Keratinocyte (primary cell): Measurements from ENCODE around the gene ZNF280A. TPM values are rescaled to one million over a fixed set of nuclear protein-coding genes. Genes with fewer than 3 reads are reported as not detected.

Source experiments
- DNase-seq: peaks from one replicate; pipeline ENCODE4 v3.0.0-alpha.2; 2011; ENCODE audit warnings: low read depth, missing footprints, low spot score
- FAIRE-seq: peaks from 2 replicates; lab custom pipeline; 2011; peaks lifted over from hg19 to GRCh38; lab: Jason Lieb, UNC
- H2AFZ ChIP-seq: 2 replicates; pipeline ENCODE4 v1.6.0; 2012; ENCODE audit warnings: low read length, control low read depth, inconsistent platforms; ENCODE audit not compliant: control insufficient read depth
- H3K27ac ChIP-seq: 2 replicates; pipeline ENCODE4 v1.5.1; 2011; ENCODE audit warnings: low read length; ENCODE audit not compliant: control insufficient read depth, insufficient read depth
- H3K27me3 ChIP-seq: 3 replicates; pipeline ENCODE4 v1.6.0; 2011; ENCODE audit warnings: low read length; ENCODE audit not compliant: control insufficient read depth, insufficient read depth; ENCODE audit errors: extremely low read depth
- H3K36me3 ChIP-seq, 2 experiments: 2 replicates in 1 of 2; 3 replicates in 1 of 2; pipeline ENCODE4 v1.5.1; 2011; ENCODE audit warnings: low read length in 2 of 2, mild to moderate bottlenecking in 1 of 2; ENCODE audit not compliant: control insufficient read depth in 2 of 2, insufficient read depth in 2 of 2; ENCODE audit errors: extremely low read depth in 1 of 2
- H3K4me1 ChIP-seq: 3 replicates; pipeline ENCODE4 v1.5.1; 2011; ENCODE audit warnings: low read length; ENCODE audit not compliant: control insufficient read depth, insufficient read depth; ENCODE audit errors: extremely low read depth
- H3K4me2 ChIP-seq: 3 replicates; pipeline ENCODE4 v1.6.0; 2011; ENCODE audit warnings: low read depth, low read length; ENCODE audit not compliant: control insufficient read depth, insufficient read depth; ENCODE audit errors: extremely low read depth
- H3K4me3 ChIP-seq, 3 experiments: fragments of 200-600 bp in 1 of 3; sonication (generic) in 1 of 3; 2 replicates in 2 of 3; 3 replicates in 1 of 3; pipeline ENCODE4 v1.5.1; 2011 to 2016; ENCODE audit warnings: low read length in 3 of 3, mild to moderate bottlenecking in 3 of 3, control low read depth in 2 of 3, inconsistent platforms in 1 of 3, low read depth in 1 of 3, mixed read lengths in 1 of 3, mixed run types in 1 of 3, moderate library complexity in 1 of 3; ENCODE audit not compliant: control insufficient read depth in 2 of 3, insufficient read depth in 2 of 3; ENCODE audit errors: extremely low read depth in 1 of 3
- H3K79me2 ChIP-seq: 2 replicates; pipeline ENCODE4 v1.6.0; 2012; ENCODE audit warnings: low read length; ENCODE audit not compliant: control insufficient read depth, insufficient read depth
- H3K9ac ChIP-seq: 3 replicates; pipeline ENCODE4 v1.6.0; 2011; ENCODE audit warnings: low read length; ENCODE audit not compliant: control insufficient read depth, insufficient read depth; ENCODE audit errors: extremely low read depth
- H3K9me1 ChIP-seq: 3 replicates; pipeline ENCODE4 v1.6.0; 2011; ENCODE audit warnings: low read length; ENCODE audit not compliant: control insufficient read depth, insufficient read depth; ENCODE audit errors: extremely low read depth
- H3K9me3 ChIP-seq: 2 replicates; pipeline ENCODE4 v1.5.1; 2012; ENCODE audit warnings: low read depth, low read length; ENCODE audit not compliant: control insufficient read depth
- H4K20me1 ChIP-seq: 3 replicates; pipeline ENCODE4 v1.6.0; 2011; ENCODE audit warnings: low read length; ENCODE audit not compliant: control insufficient read depth, insufficient read depth; ENCODE audit errors: extremely low read depth
- CTCF ChIP-seq, 3 experiments: IDR thresholded peaks in 1 of 3; conservative IDR thresholded peaks in 1 of 3; optimal IDR thresholded peaks in 1 of 3; 2 replicates in 2 of 3; 3 replicates in 1 of 3; pipeline versions ENCODE3 to v1.5.1; 2011; ENCODE audit warnings: low read length in 3 of 3, mild to moderate bottlenecking in 3 of 3, moderate library complexity in 2 of 3, control low read depth in 1 of 3, inconsistent platforms in 1 of 3; ENCODE audit not compliant: insufficient read depth in 2 of 3; ENCODE audit errors: extremely low read depth in 1 of 3
- EZH2 ChIP-seq: IDR thresholded peaks from one replicate; pipeline ENCODE4 v1.6.1; 2012; ENCODE audit warnings: inconsistent platforms, mild to moderate bottlenecking, low read length, moderate library complexity
- dilution Hi-C: fragments of 300-500 bp; cut with MboI; formaldehyde crosslinking; loops from one replicate; pipeline ENCODE4 v1.7.0; 2020; ENCODE audit warnings: low sequenced_read_pairs; ENCODE audit not compliant: extremely low pct_ligation_motif_present
- polyA plus RNA-seq, 5 experiments: library from polyadenylated mRNA; depleted of rRNA in 3 of 5; stranded (reverse) in 3 of 5; stranded (forward) in 1 of 5; unstranded in 1 of 5; fragments of >200 nt; gene quantifications; 1 replicate in 1 of 5; 2 replicates in 3 of 5; 3 replicates in 1 of 5; pipeline versions ENCODE4 v1.2.1 to v1.2.3, GENCODE V29; 2011 to 2012; ENCODE audit warnings: missing spikeins in 2 of 5, low read depth in 1 of 5, low replicate concordance in 1 of 5

ZNF280A gene
- polyA plus RNA-seq, 1 donor (not counting 4 experiments of a cell fraction or from before 2014, with no cell fraction given) = not detected

DNA sequence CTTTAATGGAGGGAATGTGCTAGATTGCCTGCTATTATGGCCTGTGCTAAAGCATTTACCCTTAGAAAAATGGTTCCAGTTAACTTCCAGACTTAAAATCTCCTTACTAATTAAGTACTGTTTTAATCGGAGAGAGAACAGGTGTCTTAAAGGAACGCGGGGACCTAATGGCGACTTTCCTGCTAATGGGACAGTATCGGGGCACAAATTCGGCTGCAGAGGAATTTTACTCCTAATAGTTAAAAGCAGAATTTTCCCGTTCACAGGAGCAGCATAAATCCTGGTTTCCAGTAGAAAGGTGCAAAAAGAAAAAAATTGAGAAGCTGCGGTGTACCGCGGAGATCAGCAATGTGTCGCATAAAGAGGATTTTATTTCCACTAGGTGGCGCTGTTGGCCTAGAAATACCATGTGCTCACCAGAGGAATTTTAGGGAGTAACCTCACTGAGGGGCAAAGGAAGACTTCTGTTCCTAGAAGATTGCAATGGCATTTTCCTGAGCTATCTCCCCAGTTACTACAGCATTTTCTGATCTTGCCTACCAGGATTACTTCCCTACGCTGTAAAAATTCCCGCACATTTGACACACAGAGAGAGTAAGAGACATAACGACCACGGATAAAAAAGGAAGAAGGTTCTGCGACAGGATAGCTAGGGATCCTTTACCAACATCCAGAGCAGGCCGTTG lies 56.1 kb downstream of the ZNF280A start:
- DNase-seq = no peak
- H4K20me1 ChIP-seq = no peaks in the 10 kb centered on the region
- H3K27me3 ChIP-seq = no peaks in the 10 kb centered on the region
- H3K4me1 ChIP-seq = no peaks in the 10 kb centered on the region
- no peak overlapping the region for H2AFZ ChIP-seq
- no peak overlapping the region for H3K27ac ChIP-seq
- peaks cover 5% of the 10 kb centered on the region for H3K9me3 ChIP-seq
- dilution Hi-C loops = no loop called here
- H3K79me2 ChIP-seq = no peaks in the 10 kb centered on the region
- no peaks in the 10 kb centered on the region for H3K9me1 ChIP-seq
- no peak overlapping the region for H3K4me2 ChIP-seq
- no peak overlapping the region for H3K9ac ChIP-seq
- H3K4me3 ChIP-seq = no peak overlapping the region
- peak; percentile 56 for FAIRE-seq
- TF ChIP-seq EZH2 (no peak), CTCF (optimal IDR thresholded peaks at IDR 0.05 in 1 of 3, IDR thresholded peaks at IDR 0.05 in 1 of 3, conservative IDR thresholded peaks at IDR 0.05 in 1 of 3; ENCODE audit: extremely low read depth in 1 of 3, insufficient read depth in 2 of 3, low read length in 3 of 3) (peak; percentile 42 to 69 (median 58))
- no peaks in the 10 kb centered on the region for H3K36me3 ChIP-seq

Other genes starting within 250 kb of the ZNF280A start
- 0.01 to 0.04 TPM in 2 of 3 replicates, not detected in the other for gene ZNF280B, start 11.5 kb downstream of the ZNF280A start, polyA plus RNA-seq
- 0.04 to 0.06 TPM (median 0.05 TPM) in 3 replicates for gene PRAME, start 39.0 kb upstream of the ZNF280A start, polyA plus RNA-seq
- not detected in 3 replicates for gene GGTLC2, start 124.3 kb upstream of the ZNF280A start, polyA plus RNA-seq